ENCODE results near the gene FBXO33.

DNA sequence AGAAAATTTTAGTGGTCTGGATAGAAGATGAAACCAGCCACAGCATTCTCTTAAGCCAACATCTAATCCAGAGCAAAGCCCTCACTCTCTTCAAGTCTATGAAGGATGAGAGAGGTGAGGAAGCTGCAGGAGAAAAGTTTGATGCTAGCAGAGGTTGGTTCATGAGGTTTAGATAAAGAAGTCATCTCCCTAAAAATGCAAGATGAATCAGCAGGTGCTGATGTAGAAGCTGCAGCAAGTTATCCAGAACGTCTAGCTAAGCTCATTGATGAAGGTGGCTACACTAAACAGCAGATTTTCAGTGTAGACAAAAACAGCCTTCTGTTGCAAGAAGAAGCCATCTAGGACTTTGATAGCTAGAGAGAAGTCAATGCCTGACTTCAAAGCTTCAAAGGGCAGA lies 48.5 kb downstream of the FBXO33 start:
- TF ChIP-seq, protein P1, sequence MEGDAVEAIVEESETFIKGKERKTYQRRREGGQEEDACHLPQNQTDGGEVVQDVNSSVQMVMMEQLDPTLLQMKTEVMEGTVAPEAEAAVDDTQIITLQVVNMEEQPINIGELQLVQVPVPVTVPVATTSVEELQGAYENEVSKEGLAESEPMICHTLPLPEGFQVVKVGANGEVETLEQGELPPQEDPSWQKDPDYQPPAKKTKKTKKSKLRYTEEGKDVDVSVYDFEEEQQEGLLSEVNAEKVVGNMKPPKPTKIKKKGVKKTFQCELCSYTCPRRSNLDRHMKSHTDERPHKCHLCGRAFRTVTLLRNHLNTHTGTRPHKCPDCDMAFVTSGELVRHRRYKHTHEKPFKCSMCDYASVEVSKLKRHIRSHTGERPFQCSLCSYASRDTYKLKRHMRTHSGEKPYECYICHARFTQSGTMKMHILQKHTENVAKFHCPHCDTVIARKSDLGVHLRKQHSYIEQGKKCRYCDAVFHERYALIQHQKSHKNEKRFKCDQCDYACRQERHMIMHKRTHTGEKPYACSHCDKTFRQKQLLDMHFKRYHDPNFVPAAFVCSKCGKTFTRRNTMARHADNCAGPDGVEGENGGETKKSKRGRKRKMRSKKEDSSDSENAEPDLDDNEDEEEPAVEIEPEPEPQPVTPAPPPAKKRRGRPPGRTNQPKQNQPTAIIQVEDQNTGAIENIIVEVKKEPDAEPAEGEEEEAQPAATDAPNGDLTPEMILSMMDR (IDR thresholded peaks at IDR 0.05): no peak
- no peak for TF ChIP-seq ZFX (IDR thresholded peaks at IDR 0.05; ENCODE audit: borderline replicate concordance)
